A375 (cell line): ENCODE results near the gene IKBIP. TPM values are rescaled to one million over a fixed set of nuclear protein-coding genes. Genes with fewer than 3 reads are reported as not detected.
A peak's percentile ranks its signal among the peaks of the same experiment; 100 is the strongest.

Experiments
- small RNA-seq: library from RNA; depleted of rRNA; stranded (forward); fragments of <200 nt; gene quantifications from one replicate; pipeline ENCODE3, GENCODE V24; 2014
- total RNA-seq: library from RNA; depleted of rRNA; stranded (reverse); fragments of >200 nt; shearing (Covaris generic); gene quantifications from 2 replicates; pipeline ENCODE4 v1.2.3, GENCODE V29; 2014; rRNA removed

The IKBIP gene
- total RNA-seq, result 25.3 and 29.2 TPM in 2 replicates

GRCh38 chr12:98644712-98645571 lies at the start of gene IKBIP, which contains the start of gene APAF1:
Gene IKBIP (minus strand): TSS chr12:98644788. CDS start chr12:98644701, 87 bp downstream.
Gene APAF1 (plus strand): TSS chr12:98645290. CDS start chr12:98648360, 3,070 bp downstream.

GRCh38 chr12:98593351-98594049 lies 51.1 kb downstream of the IKBIP start, which contains the start of gene SLC25A3:
Gene SLC25A3 (plus strand): TSS chr12:98593686. CDS start chr12:98593979, 293 bp downstream.

Small RNAs within 50 kb of the gene (small RNA-seq; reads per million reads assigned to genes)
- 29.3 reads per million, percentile 93 among the genes with 10 or more reads in this experiment for gene SNORA53

Other genes starting within 250 kb of the IKBIP start
- 144 and 150 TPM in 2 replicates for gene TMPO, start 129.2 kb downstream of the IKBIP start, total RNA-seq
- gene SLC25A3, start 51.1 kb downstream of the IKBIP start, total RNA-seq, result 507 and 541 TPM in 2 replicates
- 8.7 and 9.0 TPM in 2 replicates for gene APAF1, start 502 bp upstream of the IKBIP start, total RNA-seq